ENCODE results near the gene FBXO47. TPM values are rescaled to one million over a fixed set of nuclear protein-coding genes. Genes with fewer than 3 reads are reported as not detected.

Gene FBXO47
- total and polyA plus RNA-seq, 2 of the 4 experiments (the other 2 are of a cell fraction) = under 0.01 TPM; not detected in 1

DNA sequence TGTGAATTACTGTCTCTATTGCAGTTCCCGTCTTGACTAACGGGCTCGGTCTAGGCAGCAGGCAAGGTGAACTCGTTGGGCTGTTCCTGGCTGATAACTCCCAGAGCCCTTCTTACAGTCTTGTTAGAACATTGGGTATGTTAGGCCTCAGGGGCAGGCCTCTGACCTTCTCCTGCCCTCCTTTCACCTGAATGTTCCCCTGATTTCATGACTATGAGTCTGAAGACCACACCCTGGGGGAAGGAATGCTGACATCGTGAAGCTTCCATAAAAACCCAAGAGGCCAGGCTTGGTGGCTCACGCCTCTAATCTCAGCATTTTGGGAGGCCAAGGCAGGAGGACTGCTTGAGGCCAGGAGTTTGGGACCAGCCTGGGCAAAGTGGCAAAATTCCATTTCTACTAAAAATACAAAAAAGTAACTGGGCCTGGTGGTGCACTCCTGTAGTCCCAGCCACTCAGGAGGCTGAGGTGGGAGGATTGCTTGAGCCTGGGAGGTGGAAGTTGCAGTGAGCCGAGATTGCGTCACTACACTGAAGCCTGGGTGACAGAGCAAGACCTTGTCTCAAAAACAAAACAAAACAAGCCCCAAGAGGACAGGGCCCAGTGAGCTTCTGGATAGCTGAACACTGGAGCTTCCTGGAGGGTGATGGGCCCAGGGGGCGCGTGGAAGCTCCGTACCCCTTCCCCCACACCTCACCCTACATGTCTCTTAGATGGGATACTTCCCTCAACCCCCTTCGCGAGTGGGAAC is 47.8 kb upstream of the FBXO47 start:
- no peaks in the 10 kb centered on the region for H3K79me1 ChIP-seq (ENCODE audit: low read depth in 1 of 2, low read length in 2 of 2)
- H3K4me1 ChIP-seq (ENCODE audit: control insufficient read depth, insufficient read depth, low read length) = peaks cover 6% of the 10 kb centered on the region
- no peaks in the 10 kb centered on the region for H3K36me3 ChIP-seq (ENCODE audit: control insufficient read depth, insufficient read depth, low read length)
- peak overlapping the region; percentile 48 for H2BK120ac ChIP-seq (ENCODE audit: low read depth, low read length)
- H3K14ac ChIP-seq (replicated peaks; ENCODE audit: low read depth, low read length) = peak overlapping the region; percentile 77
- H3K18ac ChIP-seq (ENCODE audit: low read depth, low read length) = peak overlapping the region; percentile 31; the same call in 1 of the 2 replicates
- no peak overlapping the region for H3K9ac ChIP-seq (ENCODE audit: low read depth, low read length)
- H3K9me3 ChIP-seq (ENCODE audit: control insufficient read depth, insufficient read depth, low read length) = peaks cover 4% of the 10 kb centered on the region
- no peak for ATAC-seq (ENCODE audit: low read depth)
- H3K4me2 ChIP-seq (ENCODE audit: low read depth, low read length) = no peak overlapping the region
- dilution Hi-C loops (cut with HindIII; ENCODE audit: low sequenced_read_pairs, unreplicated experiment) (no loop called here), intact Hi-C loops (cut with micrococcal nuclease) (no loop called here), in situ Hi-C loops (cut with MboI; ENCODE audit: low sequenced_read_pairs) (no loop called here)
- no peak overlapping the region for H3K23ac ChIP-seq (ENCODE audit: low read depth, low read length)
- H3K4me3 ChIP-seq (ENCODE audit: insufficient read depth, low read depth, low read length) = no peak overlapping the region
- ChIA-PET POLR2A (ENCODE audit: unreplicated experiment) (no interaction called here), CTCF (no interaction called here)
- H3K4ac ChIP-seq (ENCODE audit: low read depth, low read length) = peak overlapping the region; percentile 0; the same call in 1 of the 2 replicates
- peak overlapping the region; percentile 36; the same call in 1 of the 2 replicates for H4K91ac ChIP-seq (ENCODE audit: insufficient read depth, low read depth, low read length)
- TF ChIP-seq CEBPB (IDR thresholded peaks at IDR 0.05; ENCODE audit: low read depth, low read length) = peak; percentile 27; the same call in 1 of the 2 replicates
- TF ChIP-seq SMC3 (IDR thresholded peaks at IDR 0.05; ENCODE audit: low read depth, low read length) = no peak
- TF ChIP-seq MAFK (IDR thresholded peaks at IDR 0.05; ENCODE audit: low read depth, low read length) = no peak
- TF ChIP-seq, protein P1, sequence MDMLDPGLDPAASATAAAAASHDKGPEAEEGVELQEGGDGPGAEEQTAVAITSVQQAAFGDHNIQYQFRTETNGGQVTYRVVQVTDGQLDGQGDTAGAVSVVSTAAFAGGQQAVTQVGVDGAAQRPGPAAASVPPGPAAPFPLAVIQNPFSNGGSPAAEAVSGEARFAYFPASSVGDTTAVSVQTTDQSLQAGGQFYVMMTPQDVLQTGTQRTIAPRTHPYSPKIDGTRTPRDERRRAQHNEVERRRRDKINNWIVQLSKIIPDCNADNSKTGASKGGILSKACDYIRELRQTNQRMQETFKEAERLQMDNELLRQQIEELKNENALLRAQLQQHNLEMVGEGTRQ (IDR thresholded peaks at IDR 0.05; ENCODE audit: low read depth, low read length) = no peak
- TF ChIP-seq CHD1 (IDR thresholded peaks at IDR 0.05; ENCODE audit: low read depth, low read length) = no peak
- H4K5ac ChIP-seq (ENCODE audit: low read depth, low read length) = peak overlapping the region; percentile 64
- no peak overlapping the region for H3K27ac ChIP-seq (ENCODE audit: insufficient read depth, low read length)
- no peak for DNase-seq
- 80% methylated on average over 3 of the region's 13 CpGs; no CpG with 5 or more reads in 1 of the 2 experiments for WGBS, 2 experiments (ENCODE audit: extremely low coverage in 2 of 2, insufficient read length in 1 of 2)
- H3K56ac ChIP-seq (ENCODE audit: extremely low read depth, insufficient read depth, low read length) = no peak overlapping the region
- peak overlapping the region in 1 of 2 experiments; percentile 71; a peak in 1 of 4 replicates for H4K8ac ChIP-seq (ENCODE audit: low read depth in 2 of 2, low read length in 2 of 2)
- no TSS peak for BruUV-seq (replicated peaks)
- H2AK9ac ChIP-seq (replicated peaks; ENCODE audit: low read depth, low read length, poor library complexity) = peak overlapping the region; percentile 33
- H2AFZ ChIP-seq (replicated peaks; ENCODE audit: low read length, poor library complexity) = peak overlapping the region; percentile 50
- H2BK15ac ChIP-seq (ENCODE audit: low read depth, low read length) = peak overlapping the region; percentile 70; the same call in 1 of the 3 replicates
- no peaks in the 10 kb centered on the region; the same call in 1 of the 2 replicates for H3K27me3 ChIP-seq (ENCODE audit: control insufficient read depth, insufficient read depth, low read length)
- peak overlapping the region; percentile 54; the same call in 1 of the 2 replicates for H2BK20ac ChIP-seq (ENCODE audit: low read depth, low read length)
- H4K20me1 ChIP-seq (ENCODE audit: insufficient read depth, low read length) = no peaks in the 10 kb centered on the region
- no peaks in the 10 kb centered on the region for H3K9me1 ChIP-seq (ENCODE audit: insufficient read depth, low read length)
- H2AK5ac ChIP-seq (ENCODE audit: low read depth, low read length) = peak overlapping the region; percentile 75; the same call in 1 of the 2 replicates
- no peak overlapping the region for H2BK5ac ChIP-seq (ENCODE audit: low read depth, low read length, poor library complexity, severe bottlenecking)
